ENCODE data around the gene CBX1.

CBX1 gene

DNA sequence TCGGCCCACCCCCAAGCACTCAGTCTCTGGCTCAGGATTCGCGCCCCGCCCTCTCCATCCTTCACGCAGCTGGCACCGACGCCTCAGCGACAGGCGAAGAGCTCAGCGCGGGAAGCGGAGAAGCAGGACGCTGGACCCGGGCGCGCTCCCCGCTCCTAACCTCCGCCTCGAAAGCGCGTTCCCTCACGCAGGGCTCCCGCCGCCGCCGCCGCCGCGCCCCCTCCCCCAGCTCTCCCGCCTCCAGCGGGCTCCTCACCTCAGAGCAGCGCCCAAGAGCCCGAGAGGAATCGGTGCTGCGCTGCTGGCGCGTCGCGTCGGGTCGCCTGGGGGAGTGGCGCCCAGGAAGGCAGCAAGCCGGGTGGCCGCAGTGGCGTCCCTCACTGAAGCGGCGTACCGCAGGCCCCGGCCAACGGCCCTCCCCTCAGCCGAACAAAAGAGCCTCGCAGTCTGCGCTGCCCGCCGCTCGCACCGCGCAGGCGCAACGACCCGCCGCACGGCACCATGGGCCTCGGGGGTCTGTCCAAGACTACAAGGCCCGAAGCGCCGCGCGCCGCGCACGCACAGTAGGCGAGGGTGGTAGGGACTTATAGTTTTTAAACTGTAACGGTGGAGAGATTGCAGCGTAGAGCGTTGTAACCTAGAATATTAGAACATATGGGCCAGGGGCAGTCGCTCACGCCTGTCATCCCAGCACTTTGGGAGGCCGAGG lies at the start of gene CBX1:
Gene CBX1, minus strand, starts transcription at position 467 of the 709 bp plus-strand sequence. CDS start 24,474 bp downstream, outside the sequence.
- DNase-seq, result peak; percentile 97 to 98 (median 97)

GRCh38 chr17:48150597-48151001 lies 49.3 kb upstream of the CBX1 start:
- peak in 1 of 3 experiments; percentile 51 for DNase-seq

GRCh38 chr17:48149787-48150463 lies 48.6 kb upstream of the CBX1 start:
- DNase-seq, result no peak

GRCh38 chr17:48148854-48149786 lies 47.8 kb upstream of the CBX1 start:
- peak in 2 of 3 experiments; percentile 88 to 97 for DNase-seq

DNA sequence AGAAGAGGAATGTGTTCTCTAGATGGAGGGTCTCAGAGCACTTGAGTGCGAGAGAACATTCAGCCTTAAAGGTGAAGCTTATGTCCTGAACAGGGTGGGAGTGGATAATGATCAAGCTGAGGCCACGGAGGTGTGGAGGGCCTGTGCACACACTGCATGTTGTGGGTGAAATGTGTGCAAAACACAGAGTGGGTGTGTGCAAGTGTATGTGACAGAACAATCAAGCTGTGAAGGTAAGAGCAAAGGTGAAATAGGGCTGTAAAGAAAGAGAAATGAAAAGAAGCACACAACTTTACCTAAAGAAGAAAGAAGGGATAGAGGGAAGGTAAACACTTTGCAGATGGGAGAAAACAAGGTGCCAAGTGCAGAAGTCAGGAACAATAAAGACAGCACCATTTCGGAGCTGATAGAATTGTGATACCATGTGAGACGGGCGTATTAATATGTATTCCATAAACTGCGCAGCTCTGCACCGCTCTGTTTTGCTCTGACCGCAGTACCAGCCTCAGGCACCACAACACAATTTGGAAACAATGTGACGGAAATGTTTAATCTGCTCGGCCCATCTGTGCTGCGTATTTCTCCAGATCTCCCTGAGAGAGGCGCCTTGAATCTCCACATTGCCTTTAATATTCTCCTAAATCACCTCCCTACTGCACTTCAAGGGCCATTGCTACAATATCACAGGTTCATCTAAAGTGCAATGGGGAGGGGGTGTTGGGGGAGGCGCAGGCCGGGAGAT lies 46.9 kb upstream of the CBX1 start:
- peak in 2 of 3 experiments; percentile 51 to 79 for DNase-seq

DNA sequence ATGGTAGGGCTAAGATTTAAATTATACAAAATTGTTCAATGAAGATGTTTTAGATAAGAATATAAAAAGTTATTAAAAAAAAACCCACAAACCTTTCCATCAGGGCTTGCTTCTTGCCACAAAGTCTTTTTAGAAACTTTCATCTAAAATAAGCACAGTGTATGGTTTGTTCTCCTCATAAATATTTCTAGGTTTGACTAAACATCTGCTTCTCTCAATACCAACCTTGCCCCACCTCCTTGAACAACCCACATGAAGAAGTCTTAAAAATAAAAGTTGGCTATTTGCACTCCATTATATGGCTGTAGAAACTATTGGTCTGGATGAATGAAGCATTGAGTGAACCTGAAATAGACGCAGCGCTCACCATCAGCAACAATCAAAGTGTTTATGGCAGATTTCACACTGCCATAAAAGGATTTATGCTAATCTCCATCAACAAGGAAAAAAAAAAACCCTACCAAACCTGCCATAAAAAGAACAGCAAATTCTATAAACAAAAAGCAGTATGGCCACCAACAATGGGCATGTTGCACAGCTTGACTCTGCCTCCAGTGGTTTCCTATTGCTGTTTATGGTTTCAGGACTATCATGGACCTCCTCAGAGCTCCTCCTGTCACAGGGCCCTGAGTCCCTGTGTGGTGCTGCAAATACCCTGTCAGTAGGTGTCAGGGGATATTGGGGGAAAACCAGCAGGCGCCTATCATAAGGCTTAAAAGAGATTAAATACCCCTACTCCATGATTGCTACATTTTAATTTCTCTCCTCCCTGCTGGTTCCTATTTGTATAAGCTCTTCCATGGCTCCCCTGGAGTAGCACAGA lies 43.9 kb upstream of the CBX1 start:
- no peak for DNase-seq

GRCh38 chr17:48144231-48144630 lies 43.0 kb upstream of the CBX1 start:
- no peak for DNase-seq

GRCh38 chr17:48143629-48144028 lies 42.4 kb upstream of the CBX1 start:
- peak in 2 of 3 experiments; percentile 47 to 64 for DNase-seq

GRCh38 chr17:48139944-48140343 lies 38.7 kb upstream of the CBX1 start:
- DNase-seq, result no peak

DNA sequence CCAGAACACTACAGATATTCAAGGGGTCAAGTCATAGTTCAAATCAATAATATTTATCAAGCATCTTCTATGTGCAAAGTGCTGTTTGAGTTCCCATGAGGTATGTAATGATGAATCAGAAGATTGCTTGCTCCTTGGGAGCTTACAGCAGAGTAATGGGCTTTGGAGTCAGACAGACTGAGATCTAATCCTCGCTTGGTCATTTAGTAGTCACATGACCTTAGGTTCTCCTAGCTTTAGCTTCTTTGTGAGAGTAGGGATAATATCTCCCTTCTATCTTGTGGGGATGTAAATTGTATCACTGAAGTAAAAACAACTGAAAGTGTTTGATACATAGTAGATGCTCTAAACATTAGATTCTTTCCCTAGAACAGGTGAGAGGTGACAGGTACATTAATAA lies 36.4 kb upstream of the CBX1 start:
- DNase-seq, result no peak

GRCh38 chr17:48134912-48135480 lies 33.7 kb upstream of the CBX1 start:
- DNase-seq, result peak in 1 of 3 experiments; percentile 17

- DNase-seq, result no peak
Measured at GRCh38 chr17:48132385-48132784, 31.1 kb upstream of the CBX1 start.

GRCh38 chr17:48131216-48131824 lies 30.0 kb upstream of the CBX1 start:
- peak; percentile 60 to 86 (median 84) for DNase-seq

GRCh38 chr17:48129981-48130380 lies 28.7 kb upstream of the CBX1 start:
- DNase-seq, result no peak

DNA sequence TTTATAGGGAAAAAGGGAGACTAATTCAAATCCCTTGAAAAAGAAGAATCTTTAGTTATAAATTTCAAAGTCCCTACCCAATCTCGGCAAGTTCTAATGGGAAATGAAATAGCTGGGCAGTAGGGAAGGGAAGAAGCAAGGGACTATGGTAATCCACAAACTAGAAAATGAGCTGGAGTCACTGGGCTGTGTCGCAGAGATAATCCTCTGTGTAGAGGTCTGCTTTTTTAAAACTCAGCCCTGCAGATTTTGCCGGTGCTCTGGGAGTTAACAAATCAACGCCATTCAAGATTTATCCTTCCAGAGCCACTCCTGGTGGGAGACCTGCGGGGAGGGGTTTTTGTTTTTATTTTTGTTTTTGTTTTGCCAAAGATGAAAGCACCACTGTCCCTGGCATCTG lies 27.1 kb upstream of the CBX1 start:
- no peak for DNase-seq

GRCh38 chr17:48127371-48128051 lies 26.2 kb upstream of the CBX1 start:
- no peak for DNase-seq

GRCh38 chr17:48126532-48126850 lies 25.2 kb upstream of the CBX1 start:
- DNase-seq, result no peak

- peak in 1 of 3 experiments; percentile 50 for DNase-seq
Measured at GRCh38 chr17:48125829-48126531, 24.7 kb upstream of the CBX1 start.

DNA sequence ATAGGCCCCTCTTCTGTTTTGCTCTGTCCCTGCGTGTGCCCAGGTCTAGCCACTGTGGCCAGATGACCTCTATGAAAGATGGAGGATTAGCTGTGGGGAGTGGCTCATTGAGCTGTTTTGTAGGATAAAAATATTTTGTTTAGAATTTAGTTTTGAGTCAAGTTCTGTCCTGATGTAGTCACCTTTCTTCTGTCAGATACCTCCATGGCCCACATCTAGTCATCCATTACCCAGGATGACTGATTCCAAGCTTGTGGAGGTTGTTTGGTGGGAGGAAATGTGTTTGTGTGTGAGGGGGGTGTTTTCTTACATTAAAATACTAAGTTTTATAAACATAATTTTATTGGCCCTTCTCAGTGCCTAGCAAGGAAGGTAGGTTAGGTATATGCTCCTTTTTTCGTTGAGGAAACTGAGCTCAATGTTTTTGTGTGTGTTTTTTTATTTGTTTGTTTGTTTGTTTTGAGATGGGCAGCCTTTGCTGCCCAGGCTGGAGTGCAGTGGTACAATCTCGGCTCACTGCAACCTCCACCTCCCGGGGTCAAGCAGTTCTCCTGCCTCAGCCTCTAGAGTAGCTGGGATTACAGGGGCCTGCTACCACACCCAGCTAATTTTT lies 22.6 kb upstream of the CBX1 start:
- no peak for DNase-seq

All from NCI-H1417 (cell line).